Measurements from ENCODE around the gene FRAT1. TPM values are rescaled to one million over a fixed set of nuclear protein-coding genes. Genes with fewer than 3 reads are reported as not detected.
A peak's percentile ranks its signal among the peaks of the same experiment; 100 is the strongest.

Gene FRAT1
- total RNA-seq, 4 donors from 2014 or later, result 1.7 to 6.1 (median 3.9) TPM

DNA sequence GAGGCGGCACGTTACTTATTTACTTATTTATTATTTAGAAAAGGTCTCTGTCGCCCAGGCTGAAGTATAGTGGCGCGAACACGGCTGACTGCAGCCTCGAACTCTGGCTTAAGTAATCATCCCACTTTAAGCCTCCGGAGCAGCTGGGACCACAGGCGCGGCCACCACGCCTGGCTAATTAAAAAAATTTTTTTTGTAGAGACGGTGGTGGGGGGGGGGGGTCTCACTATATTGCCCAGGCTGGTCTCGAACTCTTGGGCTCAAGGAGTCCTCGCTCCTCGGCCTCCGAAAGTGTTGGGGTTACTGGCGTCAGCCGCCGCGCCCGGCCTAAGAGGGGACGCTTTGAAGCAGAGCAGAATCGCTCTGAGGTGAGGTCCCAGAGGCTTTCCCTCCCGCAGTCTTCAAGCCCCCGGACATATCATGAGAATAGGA, 16.1 kb downstream of the FRAT1 start:
- H3K4me3 ChIP-seq, result peak overlapping the region; percentile 64 to 85 (median 78)
- 5 to 10% methylated on average over 15 to 22 of the region's 25 CpGs for WGBS, 2 donors
- H3K27ac ChIP-seq, result peak overlapping the region; percentile 95 to 98 (median 97)
- no peaks in the 10 kb centered on the region for H3K27me3 ChIP-seq
- no peaks in the 10 kb centered on the region for H3K9me3 ChIP-seq
- no peak for DNase-seq
- peaks cover 0 to 13% (median 0%) of the 10 kb centered on the region in 3 donors for H3K36me3 ChIP-seq
- TF ChIP-seq, protein P1, sequence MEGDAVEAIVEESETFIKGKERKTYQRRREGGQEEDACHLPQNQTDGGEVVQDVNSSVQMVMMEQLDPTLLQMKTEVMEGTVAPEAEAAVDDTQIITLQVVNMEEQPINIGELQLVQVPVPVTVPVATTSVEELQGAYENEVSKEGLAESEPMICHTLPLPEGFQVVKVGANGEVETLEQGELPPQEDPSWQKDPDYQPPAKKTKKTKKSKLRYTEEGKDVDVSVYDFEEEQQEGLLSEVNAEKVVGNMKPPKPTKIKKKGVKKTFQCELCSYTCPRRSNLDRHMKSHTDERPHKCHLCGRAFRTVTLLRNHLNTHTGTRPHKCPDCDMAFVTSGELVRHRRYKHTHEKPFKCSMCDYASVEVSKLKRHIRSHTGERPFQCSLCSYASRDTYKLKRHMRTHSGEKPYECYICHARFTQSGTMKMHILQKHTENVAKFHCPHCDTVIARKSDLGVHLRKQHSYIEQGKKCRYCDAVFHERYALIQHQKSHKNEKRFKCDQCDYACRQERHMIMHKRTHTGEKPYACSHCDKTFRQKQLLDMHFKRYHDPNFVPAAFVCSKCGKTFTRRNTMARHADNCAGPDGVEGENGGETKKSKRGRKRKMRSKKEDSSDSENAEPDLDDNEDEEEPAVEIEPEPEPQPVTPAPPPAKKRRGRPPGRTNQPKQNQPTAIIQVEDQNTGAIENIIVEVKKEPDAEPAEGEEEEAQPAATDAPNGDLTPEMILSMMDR (IDR thresholded peaks at IDR 0.05), result no peak
- TF ChIP-seq POLR2A (IDR thresholded peaks at IDR 0.05), result no peak
- H3K4me1 ChIP-seq, result peaks cover 25 to 71% (median 52%) of the 10 kb centered on the region in 3 donors
- intact Hi-C loops (cut with DNase I), result loop anchor here (10.0 kb wide), 1 partner anchor 50 kb away; no protein-coding TSS in a partner anchor

DNA sequence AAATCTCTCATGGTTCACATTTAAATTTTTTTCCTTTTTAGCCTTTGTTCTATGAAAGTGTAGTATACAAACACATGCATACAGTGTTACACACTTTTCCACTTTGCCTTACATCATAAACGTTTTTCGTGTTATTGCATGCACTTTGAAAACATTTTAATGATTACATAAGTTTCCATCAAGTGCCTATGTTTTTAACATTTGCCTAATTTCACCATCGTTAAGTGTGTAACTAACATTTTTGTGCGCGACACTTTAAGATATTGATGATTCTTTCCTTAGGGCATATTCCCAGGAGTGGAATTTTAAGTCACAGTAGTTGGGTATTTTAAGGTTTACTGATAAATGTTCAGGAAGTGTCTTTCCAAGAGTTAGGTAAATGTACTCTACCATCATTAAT, 16.9 kb downstream of the FRAT1 start:
- Histone ChIP-seq H3K4me1 (peaks cover 25 to 63% (median 49%) of the 10 kb centered on the region in 3 donors), H3K4me3 (no peak overlapping the region), H3K27me3 (no peaks in the 10 kb centered on the region), H3K27ac (peak overlapping the region in 2 of 4 donors; percentile 77 to 95), H3K36me3 (peaks cover 0 to 5% (median 0%) of the 10 kb centered on the region in 3 donors), H3K9me3 (no peaks in the 10 kb centered on the region)
- WGBS, 2 donors, result 17 to 42% methylated on average over 5 of the region's 5 CpGs
- DNase-seq, result no peak
- intact Hi-C loops (cut with DNase I), result loop anchor here (10.0 kb wide), 1 partner anchor 51 kb away; no protein-coding TSS in a partner anchor
- no peak for TF ChIP-seq POLR2A (IDR thresholded peaks at IDR 0.05)
- TF ChIP-seq, protein P1 (IDR thresholded peaks at IDR 0.05), result no peak

DNA sequence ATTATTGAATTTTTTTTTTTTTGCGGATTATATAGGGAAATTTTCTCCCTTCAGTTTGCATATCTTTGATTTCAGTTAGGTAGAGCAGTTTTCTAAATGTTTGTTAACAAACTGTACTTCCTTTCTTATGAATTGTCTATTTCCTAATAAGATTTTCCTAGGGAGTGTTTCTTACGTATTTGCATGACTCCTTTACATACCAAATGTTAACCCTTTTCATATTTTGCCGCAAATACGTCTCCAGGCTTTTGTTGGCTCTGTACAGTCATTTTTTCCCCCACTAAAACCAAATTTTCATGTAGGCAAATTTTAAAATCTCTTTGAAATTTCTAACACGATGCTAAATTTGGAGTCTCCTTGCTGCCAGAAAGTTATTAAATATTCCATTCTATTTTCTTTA, 17.4 kb downstream of the FRAT1 start:
- peak overlapping the region in 3 of 4 donors; percentile 37 to 95 (median 77) for H3K27ac ChIP-seq
- 18 to 20% methylated on average over 5 of the region's 5 CpGs for WGBS, 2 donors
- H3K27me3 ChIP-seq, result no peaks in the 10 kb centered on the region
- intact Hi-C loops (cut with DNase I), result loop anchor here (10.0 kb wide), 1 partner anchor 52 kb away; no protein-coding TSS in a partner anchor
- no peak overlapping the region for H3K4me3 ChIP-seq
- H3K4me1 ChIP-seq, result peaks cover 22 to 58% (median 45%) of the 10 kb centered on the region in 3 donors
- H3K36me3 ChIP-seq, result peaks cover 0 to under 1% (median 0%) of the 10 kb centered on the region in 3 donors
- no peak for TF ChIP-seq POLR2A (IDR thresholded peaks at IDR 0.05)
- TF ChIP-seq, protein P1 (IDR thresholded peaks at IDR 0.05), result no peak
- DNase-seq, result no peak
- no peaks in the 10 kb centered on the region for H3K9me3 ChIP-seq

DNA sequence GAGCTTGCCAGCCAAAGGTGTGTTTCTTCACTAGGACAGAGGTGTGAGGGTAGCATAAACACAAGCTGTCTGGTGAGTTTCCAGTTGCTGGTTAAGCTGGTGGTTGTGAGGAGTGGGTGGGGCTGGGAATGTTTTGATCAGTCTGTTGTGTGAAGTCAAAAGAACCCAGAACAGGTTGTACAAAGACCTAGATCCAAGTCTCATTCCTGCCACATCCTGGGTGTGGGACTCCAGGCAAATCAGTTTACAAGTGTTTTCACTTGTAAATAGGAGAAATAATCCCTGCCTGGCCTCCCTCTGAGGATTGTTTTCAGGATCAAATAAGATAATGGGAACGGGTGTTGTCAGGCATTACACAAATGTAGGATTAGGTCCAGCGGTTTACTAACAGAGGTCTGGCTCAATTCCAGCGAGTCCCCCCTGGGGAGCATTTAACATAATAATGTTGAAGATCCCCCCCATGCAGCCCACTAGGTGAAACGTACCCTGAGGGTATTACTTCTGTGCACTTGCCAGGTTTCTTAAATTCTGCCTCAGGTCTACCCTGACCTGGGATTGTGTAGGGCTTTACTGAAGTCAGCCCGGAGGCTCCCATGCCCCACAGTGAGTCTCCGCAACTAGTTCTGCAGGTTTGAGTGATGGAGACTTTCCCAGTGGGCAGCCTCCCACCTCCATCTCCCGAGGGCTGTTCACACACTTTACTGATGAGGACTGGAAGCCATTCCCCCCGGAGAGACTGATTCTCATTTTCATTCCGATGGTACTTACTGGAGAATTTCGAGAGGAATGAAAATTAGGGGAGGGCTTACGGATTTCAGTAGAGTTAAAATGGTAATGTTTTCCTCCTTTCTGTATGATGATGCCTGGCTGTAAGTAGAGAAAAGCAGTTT, 18.1 kb downstream of the FRAT1 start:
- WGBS, 2 donors, result 12 to 14% methylated on average over 9 to 10 of the region's 11 CpGs
- TF ChIP-seq, protein P1 (IDR thresholded peaks at IDR 0.05), result no peak
- TF ChIP-seq POLR2A (IDR thresholded peaks at IDR 0.05), result peak in 1 of 4 donors; percentile 3
- peak overlapping the region in 2 of 4 donors; percentile 5 to 17 for H3K4me3 ChIP-seq
- H3K27ac ChIP-seq, result peak overlapping the region; percentile 37 to 95 (median 74)
- no peaks in the 10 kb centered on the region for H3K27me3 ChIP-seq
- intact Hi-C loops (cut with DNase I), result loop anchor here (10.0 kb wide), 1 partner anchor 52 kb away; no protein-coding TSS in a partner anchor
- no peak for DNase-seq
- no peaks in the 10 kb centered on the region for H3K9me3 ChIP-seq
- peaks cover 15 to 51% (median 37%) of the 10 kb centered on the region in 3 donors for H3K4me1 ChIP-seq
- no peaks in the 10 kb centered on the region for H3K36me3 ChIP-seq

DNA sequence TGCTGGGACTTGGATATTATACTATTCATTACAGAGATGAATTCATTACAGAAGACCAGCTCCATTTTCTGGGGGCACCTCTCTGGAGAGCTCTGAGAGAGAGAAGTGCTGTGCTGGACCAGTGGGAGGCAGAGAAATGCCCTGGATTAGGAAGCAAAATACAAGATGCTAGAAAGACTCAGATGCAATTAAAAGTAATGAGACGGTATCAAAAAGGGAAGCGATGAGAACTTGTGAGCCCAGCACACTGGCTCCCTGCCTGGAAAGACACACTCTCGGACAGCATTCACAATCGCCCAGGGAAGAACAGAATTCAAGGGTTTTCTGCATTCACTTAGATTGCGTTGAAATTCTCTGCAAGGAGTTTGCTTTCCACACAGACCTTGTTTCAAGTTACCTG, 19.0 kb downstream of the FRAT1 start:
- Histone ChIP-seq H3K36me3 (no peaks in the 10 kb centered on the region), H3K9me3 (no peaks in the 10 kb centered on the region), H3K4me1 (peaks cover 8 to 42% (median 30%) of the 10 kb centered on the region in 3 donors), H3K27ac (peak overlapping the region in 1 of 4 donors; percentile 95), H3K27me3 (no peaks in the 10 kb centered on the region), H3K4me3 (no peak overlapping the region)
- 60 to 62% methylated on average over 5 of the region's 5 CpGs for WGBS, 2 donors
- TF ChIP-seq, protein P1 (IDR thresholded peaks at IDR 0.05), result no peak
- TF ChIP-seq POLR2A (IDR thresholded peaks at IDR 0.05), result no peak
- no peak for DNase-seq
- intact Hi-C loops (cut with DNase I), result loop anchor here (10.0 kb wide), 1 partner anchor 53 kb away; no protein-coding TSS in a partner anchor

Data from esophagus squamous epithelium (tissue), 5 donors.